ENCODE results near the gene RAB40B. TPM values are rescaled to one million over a fixed set of nuclear protein-coding genes. Genes with fewer than 3 reads are reported as not detected.

RAB40B gene
- polyA plus RNA-seq, 1 of the 3 experiments (the other 2 are of a cell fraction): 20.7 TPM

GRCh38 chr17:82691714-82692113 is 6.8 kb downstream of the RAB40B start:
- H3K79me2 ChIP-seq (ENCODE audit: insufficient read depth): 0 out of 2 replicates have a peak, but pooled peaks cover 4% of the 10 kb centered on the region
- 92% methylated on average over 11 of the region's 17 CpGs for WGBS (ENCODE audit: low lambda C conversion rate)
- no peak for DNase-seq
- no peaks in the 10 kb centered on the region for H4K20me1 ChIP-seq (ENCODE audit: insufficient read depth)
- no peaks in the 10 kb centered on the region for H3K27me3 ChIP-seq (ENCODE audit: insufficient read depth)
- H3K36me3 ChIP-seq (replicated peaks in 1 of 2; ENCODE audit: control insufficient read depth in 1 of 2, insufficient read depth in 2 of 2, low read length in 1 of 2): peaks cover 0 to 8% of the 10 kb centered on the region in 2 experiments
- H3K9me2 ChIP-seq: no peaks in the 10 kb centered on the region
- H3K4me3 ChIP-seq (ENCODE audit: low read depth in 2 of 2, low read length in 1 of 2): no peak overlapping the region
- POLR2A ChIA-PET: no interaction called here
- TF ChIP-seq, protein P1, sequence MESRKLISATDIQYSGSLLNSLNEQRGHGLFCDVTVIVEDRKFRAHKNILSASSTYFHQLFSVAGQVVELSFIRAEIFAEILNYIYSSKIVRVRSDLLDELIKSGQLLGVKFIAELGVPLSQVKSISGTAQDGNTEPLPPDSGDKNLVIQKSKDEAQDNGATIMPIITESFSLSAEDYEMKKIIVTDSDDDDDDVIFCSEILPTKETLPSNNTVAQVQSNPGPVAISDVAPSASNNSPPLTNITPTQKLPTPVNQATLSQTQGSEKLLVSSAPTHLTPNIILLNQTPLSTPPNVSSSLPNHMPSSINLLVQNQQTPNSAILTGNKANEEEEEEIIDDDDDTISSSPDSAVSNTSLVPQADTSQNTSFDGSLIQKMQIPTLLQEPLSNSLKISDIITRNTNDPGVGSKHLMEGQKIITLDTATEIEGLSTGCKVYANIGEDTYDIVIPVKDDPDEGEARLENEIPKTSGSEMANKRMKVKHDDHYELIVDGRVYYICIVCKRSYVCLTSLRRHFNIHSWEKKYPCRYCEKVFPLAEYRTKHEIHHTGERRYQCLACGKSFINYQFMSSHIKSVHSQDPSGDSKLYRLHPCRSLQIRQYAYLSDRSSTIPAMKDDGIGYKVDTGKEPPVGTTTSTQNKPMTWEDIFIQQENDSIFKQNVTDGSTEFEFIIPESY (IDR thresholded peaks at IDR 0.05; ENCODE audit: borderline replicate concordance, low read depth): no peak
- TF ChIP-seq NFIC (IDR thresholded peaks at IDR 0.05; ENCODE audit: borderline replicate concordance) (no peak), RFX5 (IDR thresholded peaks at IDR 0.05; ENCODE audit: low read length) (no peak), GATA2 (CRISPR knock-in tag; IDR thresholded peaks at IDR 0.05) (no peak), JUND (IDR thresholded peaks at IDR 0.05) (no peak)
- H3K9me3 ChIP-seq: no peaks in the 10 kb centered on the region; the same call in 1 of the 2 replicates
- no peaks in the 10 kb centered on the region for H3F3A ChIP-seq (replicated peaks; ENCODE audit: insufficient read depth)
- H3K9ac ChIP-seq: no peak overlapping the region
- H3K27ac ChIP-seq (ENCODE audit: low read depth in 2 of 2, low read length in 1 of 2): no peak overlapping the region
- H3K4me1 ChIP-seq (ENCODE audit: control insufficient read depth in 1 of 2, insufficient read depth in 2 of 2, low read depth in 1 of 2, low read length in 1 of 2): no peaks in the 10 kb centered on the region; a peak in 1 of 4 replicates
- H3K4me2 ChIP-seq: no peak overlapping the region
- H2AFZ ChIP-seq (ENCODE audit: low read depth): no peak overlapping the region
- CTCF ChIA-PET: interaction anchor here (1.5 kb wide), 1 partner anchor 83 kb away, joined by 3 read pairs; no protein-coding TSS in a partner anchor

DNA sequence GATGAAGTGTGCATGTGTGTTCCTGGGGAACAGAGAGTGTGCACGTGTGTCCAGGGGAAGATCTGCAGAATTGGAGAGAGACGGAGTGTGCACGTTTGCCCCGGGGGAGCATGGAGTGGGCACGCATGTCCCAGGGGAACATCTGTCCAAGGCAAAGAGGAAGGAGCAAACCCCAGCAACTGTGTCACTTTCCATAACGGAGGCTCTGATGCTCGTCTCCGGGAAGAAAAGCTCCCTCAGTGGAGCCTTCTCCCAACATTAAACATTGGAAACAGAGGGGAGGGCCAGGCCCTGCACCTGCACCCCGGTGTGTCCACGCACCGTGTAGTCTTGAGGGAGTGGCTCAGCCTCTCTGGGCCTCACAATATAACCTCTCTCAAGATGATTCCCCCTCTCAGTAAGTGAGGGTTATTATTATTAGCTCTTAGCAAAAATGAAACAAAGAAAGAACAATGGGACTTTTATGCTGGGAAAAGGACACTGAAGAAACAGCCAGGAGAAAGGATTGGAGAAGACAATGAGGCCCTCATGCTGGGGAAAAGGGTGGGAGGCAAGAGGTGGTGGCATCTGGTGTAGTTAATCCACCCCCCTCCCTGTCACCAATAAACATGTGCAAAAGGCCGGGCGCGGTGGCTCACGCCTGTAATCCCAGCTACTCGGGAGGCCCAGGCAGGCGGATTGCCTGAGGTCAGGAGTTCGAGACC is 7.6 kb downstream of the RAB40B start:
- H3K36me3 ChIP-seq (replicated peaks in 1 of 2; ENCODE audit: control insufficient read depth in 1 of 2, insufficient read depth in 2 of 2, low read length in 1 of 2): peaks cover 0 to 7% of the 10 kb centered on the region in 2 experiments
- no peak overlapping the region for H3K4me3 ChIP-seq (ENCODE audit: low read depth in 2 of 2, low read length in 1 of 2)
- H3K9me3 ChIP-seq: no peaks in the 10 kb centered on the region; the same call in 1 of the 2 replicates
- no peak overlapping the region for H3K9ac ChIP-seq
- no peaks in the 10 kb centered on the region for H4K20me1 ChIP-seq (ENCODE audit: insufficient read depth)
- CTCF ChIA-PET: no interaction called here
- H2AFZ ChIP-seq (ENCODE audit: low read depth): no peak overlapping the region
- no peak for DNase-seq
- no peaks in the 10 kb centered on the region for H3K9me2 ChIP-seq
- no peaks in the 10 kb centered on the region for H3K27me3 ChIP-seq (ENCODE audit: insufficient read depth)
- POLR2A ChIA-PET: interaction anchor here (0.6 kb wide), 1 partner anchor 583 kb away, joined by 3 read pairs; no protein-coding TSS in a partner anchor
- no peaks in the 10 kb centered on the region for H3F3A ChIP-seq (replicated peaks; ENCODE audit: insufficient read depth)
- no peak overlapping the region for H3K27ac ChIP-seq (ENCODE audit: low read depth in 2 of 2, low read length in 1 of 2)
- H3K4me1 ChIP-seq (ENCODE audit: control insufficient read depth in 1 of 2, insufficient read depth in 2 of 2, low read depth in 1 of 2, low read length in 1 of 2): no peaks in the 10 kb centered on the region
- 84% methylated on average over 18 of the region's 18 CpGs for WGBS (ENCODE audit: low lambda C conversion rate)
- no peak overlapping the region for H3K4me2 ChIP-seq
- 0 out of 2 replicates have a peak, but pooled peaks cover 4% of the 10 kb centered on the region for H3K79me2 ChIP-seq (ENCODE audit: insufficient read depth)
- no peak for TF ChIP-seq TEAD4 (IDR thresholded peaks at IDR 0.05; ENCODE audit: borderline replicate concordance, insufficient read depth)
- no peak for TF ChIP-seq ELF1 (IDR thresholded peaks at IDR 0.05)
- TF ChIP-seq, protein P1 (IDR thresholded peaks at IDR 0.05; ENCODE audit: borderline replicate concordance, low read depth): no peak
- TF ChIP-seq FOXM1 (IDR thresholded peaks at IDR 0.05; ENCODE audit: low read depth): no peak
- TF ChIP-seq, protein P2, sequence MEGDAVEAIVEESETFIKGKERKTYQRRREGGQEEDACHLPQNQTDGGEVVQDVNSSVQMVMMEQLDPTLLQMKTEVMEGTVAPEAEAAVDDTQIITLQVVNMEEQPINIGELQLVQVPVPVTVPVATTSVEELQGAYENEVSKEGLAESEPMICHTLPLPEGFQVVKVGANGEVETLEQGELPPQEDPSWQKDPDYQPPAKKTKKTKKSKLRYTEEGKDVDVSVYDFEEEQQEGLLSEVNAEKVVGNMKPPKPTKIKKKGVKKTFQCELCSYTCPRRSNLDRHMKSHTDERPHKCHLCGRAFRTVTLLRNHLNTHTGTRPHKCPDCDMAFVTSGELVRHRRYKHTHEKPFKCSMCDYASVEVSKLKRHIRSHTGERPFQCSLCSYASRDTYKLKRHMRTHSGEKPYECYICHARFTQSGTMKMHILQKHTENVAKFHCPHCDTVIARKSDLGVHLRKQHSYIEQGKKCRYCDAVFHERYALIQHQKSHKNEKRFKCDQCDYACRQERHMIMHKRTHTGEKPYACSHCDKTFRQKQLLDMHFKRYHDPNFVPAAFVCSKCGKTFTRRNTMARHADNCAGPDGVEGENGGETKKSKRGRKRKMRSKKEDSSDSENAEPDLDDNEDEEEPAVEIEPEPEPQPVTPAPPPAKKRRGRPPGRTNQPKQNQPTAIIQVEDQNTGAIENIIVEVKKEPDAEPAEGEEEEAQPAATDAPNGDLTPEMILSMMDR (IDR thresholded peaks at IDR 0.05): no peak
- no peak for TF ChIP-seq IRF3 (IDR thresholded peaks at IDR 0.05; ENCODE audit: low read depth, low read length)
- TF ChIP-seq FOSL2 (IDR thresholded peaks at IDR 0.05; ENCODE audit: borderline replicate concordance, low read depth): no peak
- TF ChIP-seq PBX3 (IDR thresholded peaks at IDR 0.05): no peak
- no peak for TF ChIP-seq EP300 (IDR thresholded peaks at IDR 0.05; ENCODE audit: borderline replicate concordance in 1 of 2, low read depth in 1 of 2, low read length in 1 of 2)
- no peak for TF ChIP-seq USF2 (IDR thresholded peaks at IDR 0.05; ENCODE audit: borderline replicate concordance, low read depth, low read length)
- no peak for TF ChIP-seq FOXJ3 (CRISPR knock-in tag; IDR thresholded peaks at IDR 0.05)
- no peak for TF ChIP-seq TAF1 (IDR thresholded peaks at IDR 0.05; ENCODE audit: borderline replicate concordance, low read depth, low read length)
- TF ChIP-seq NFIC (IDR thresholded peaks at IDR 0.05; ENCODE audit: borderline replicate concordance): no peak
